SK-N-SH (cell line): ENCODE results near the gene KMT5C. TPM values are rescaled to one million over a fixed set of nuclear protein-coding genes. Genes with fewer than 3 reads are reported as not detected.

Source experiments
- CTCF ChIA-PET: fragments of 300-600, 350-600 bp; formaldehyde crosslinking; extraction: SDS; loops from one replicate; lab custom pipeline; 2021; lab: Yijun Ruan, JAX
- POLR2A ChIA-PET: fragments of 350-600 bp; sonication (Branson Sonifier 250); formaldehyde crosslinking; extraction: SDS; loops from one replicate; lab custom pipeline; 2020; ENCODE audit warnings: antibody characterized with exemption, inconsistent platforms; lab: Yijun Ruan, JAX
- DNase-seq: peaks from one replicate; pipeline ENCODE4 v3.0.0; 2012
- H2AFZ ChIP-seq: fragments of 200-600 bp; sonication (generic); 2 replicates; pipeline ENCODE4 v1.8.1; 2016; ENCODE audit warnings: antibody characterized with exemption, mild to moderate bottlenecking, low read depth
- H3F3A ChIP-seq: fragments of 200-600 bp; sonication (generic); replicated peaks from 2 replicates; pipeline ENCODE3; 2016; ENCODE audit warnings: antibody characterized with exemption, mild to moderate bottlenecking; ENCODE audit not compliant: insufficient read depth
- H3K27ac ChIP-seq, 2 experiments: fragments of 200-500 bp in 1 of 2; fragments of 200-600 bp in 1 of 2; sonication (Bioruptor generic) in 1 of 2; sonication (generic), shearing (Covaris generic) in 1 of 2; 2 replicates each; pipeline versions ENCODE4 v1.5.1 to v1.6.1; 2014 to 2016; ENCODE audit warnings: low read depth in 2 of 2, inconsistent platforms in 1 of 2, low read length in 1 of 2, mild to moderate bottlenecking in 1 of 2, mixed read lengths in 1 of 2
- H3K27me3 ChIP-seq: fragments of 200-600 bp; sonication (generic), shearing (Covaris generic); 2 replicates; pipeline ENCODE4 v1.6.1; 2016; ENCODE audit warnings: mixed run types; ENCODE audit not compliant: insufficient read depth
- H3K36me3 ChIP-seq, 2 experiments: fragments of 200-500 bp in 1 of 2; fragments of 200-600 bp in 1 of 2; sonication (Bioruptor generic) in 1 of 2; sonication (generic) in 1 of 2; replicated peaks in 1 of 2; 2 replicates each; pipeline versions ENCODE3 to v1.5.1; 2014 to 2016; ENCODE audit warnings: low read length in 1 of 2, mild to moderate bottlenecking in 1 of 2; ENCODE audit not compliant: insufficient read depth in 2 of 2, control insufficient read depth in 1 of 2
- H3K4me1 ChIP-seq, 2 experiments: fragments of 200-500 bp in 1 of 2; fragments of 200-600 bp in 1 of 2; sonication (Bioruptor generic) in 1 of 2; sonication (generic), shearing (Covaris generic) in 1 of 2; 2 replicates each; pipeline versions ENCODE4 v1.5.1 to v1.6.1; 2014 to 2016; ENCODE audit warnings: low read depth in 1 of 2, low read length in 1 of 2, mixed run types in 1 of 2; ENCODE audit not compliant: insufficient read depth in 2 of 2, control insufficient read depth in 1 of 2
- H3K4me2 ChIP-seq: fragments of 200-600 bp; sonication (generic), shearing (Covaris generic); 2 replicates; pipeline ENCODE4 v1.6.1; 2017; ENCODE audit warnings: mixed run types
- H3K4me3 ChIP-seq, 2 experiments: fragments of 200-500 bp in 1 of 2; fragments of 200-600 bp in 1 of 2; sonication (Bioruptor generic) in 1 of 2; sonication (generic), shearing (Covaris generic) in 1 of 2; 2 replicates each; pipeline versions ENCODE4 v1.5.1 to v1.8.1; 2014 to 2016; ENCODE audit warnings: low read depth in 2 of 2, inconsistent platforms in 1 of 2, low read length in 1 of 2, mild to moderate bottlenecking in 1 of 2, mixed read lengths in 1 of 2, moderate library complexity in 1 of 2
- H3K79me2 ChIP-seq: fragments of 200-600 bp; sonication (generic); 2 replicates; pipeline ENCODE4 v1.8.1; 2017; ENCODE audit warnings: mild to moderate bottlenecking; ENCODE audit not compliant: insufficient read depth
- H3K9ac ChIP-seq: fragments of 200-600 bp; sonication (generic); 2 replicates; pipeline ENCODE4 v1.6.1; 2017; ENCODE audit warnings: mixed run types
- H3K9me2 ChIP-seq: fragments of 200-600 bp; sonication (generic); 2 replicates; pipeline ENCODE4 v1.6.1; 2017; ENCODE audit warnings: mixed run types
- H3K9me3 ChIP-seq: fragments of 200-600 bp; sonication (generic); 2 replicates; pipeline ENCODE4 v1.6.1; 2017; ENCODE audit warnings: mixed run types, mild to moderate bottlenecking, moderate library complexity
- H4K20me1 ChIP-seq: fragments of 200-600 bp; sonication (generic); 2 replicates; pipeline ENCODE4 v1.6.1; 2017; ENCODE audit warnings: mild to moderate bottlenecking, mixed run types; ENCODE audit not compliant: insufficient read depth
- CTCF ChIP-seq: fragments of 200-600 bp; sonication (generic); IDR thresholded peaks from 2 replicates; pipeline ENCODE4 v1.6.1; 2017; ENCODE audit warnings: antibody characterized with exemption, mild to moderate bottlenecking, moderate library complexity
- EP300 ChIP-seq, 2 experiments: IDR thresholded peaks; 2 replicates each; pipeline versions ENCODE4 v1.4.0 to v1.6.1; 2012; ENCODE audit warnings: borderline replicate concordance in 1 of 2, low read depth in 1 of 2, low read length in 1 of 2
- FOSL2 ChIP-seq: IDR thresholded peaks from 2 replicates; pipeline ENCODE4 v1.4.0; 2012; ENCODE audit warnings: low read depth, mild to moderate bottlenecking, moderate library complexity, borderline replicate concordance
- NFIC ChIP-seq: IDR thresholded peaks from 2 replicates; pipeline ENCODE4 v1.4.0; 2012; ENCODE audit warnings: borderline replicate concordance
- PBX3 ChIP-seq: IDR thresholded peaks from 2 replicates; pipeline ENCODE4; 2012
- POLR2AphosphoS5 ChIP-seq: IDR thresholded peaks from 2 replicates; pipeline ENCODE4 v1.6.1; 2012; ENCODE audit warnings: low read depth, low read length
- RAD21 ChIP-seq: IDR thresholded peaks from 2 replicates; pipeline ENCODE4 v1.6.1; 2012; ENCODE audit warnings: mild to moderate bottlenecking, low read length
- REST ChIP-seq: IDR thresholded peaks from 2 replicates; pipeline ENCODE4 v1.6.1; 2012; ENCODE audit warnings: mild to moderate bottlenecking, low read depth, low read length, moderate library complexity
- SMC3 ChIP-seq: IDR thresholded peaks from 2 replicates; pipeline ENCODE4 v1.6.1; 2012; ENCODE audit warnings: low read depth, low read length, improper control_type of control experiment
- TCF12 ChIP-seq: IDR thresholded peaks from 2 replicates; pipeline ENCODE4 v1.4.0; 2012
- USF2 ChIP-seq: fragments of 150-350 bp; IDR thresholded peaks from 2 replicates; pipeline ENCODE4 v1.6.1; 2017; ENCODE audit warnings: antibody characterized with exemption, low read length, low read depth, borderline replicate concordance
- ZBTB33 ChIP-seq: IDR thresholded peaks from 2 replicates; pipeline ENCODE4 v1.4.0; 2012; ENCODE audit warnings: low read depth, borderline replicate concordance
- WGBS: methylation state at CpG from one replicate; pipeline ENCODE4 v1.1.6; 2017; ENCODE audit warnings: low lambda C conversion rate; 5-methylcytosine and 5-hydroxymethylcytosine counted together
- polyA plus RNA-seq, 3 experiments: library from polyadenylated mRNA; depleted of rRNA; stranded (reverse); fragments of >200 nt; gene quantifications; 2 replicates each; pipeline ENCODE4 v1.2.3, GENCODE V29; 2012

KMT5C gene
- polyA plus RNA-seq, 1 of the 3 experiments (the other 2 are of a cell fraction) = 14.0 TPM

GRCh38 chr19:55311397-55311796 is 28.3 kb upstream of the KMT5C start:
- no peaks in the 10 kb centered on the region for H3K79me2 ChIP-seq
- 84% methylated on average over 3 of the region's 9 CpGs for WGBS
- H3K27me3 ChIP-seq = no peaks in the 10 kb centered on the region
- CTCF ChIA-PET = interaction anchor here (0.9 to 7.7 kb wide), 2 partner anchors 9 to 22 kb away, joined by 3 to 46 read pairs; no protein-coding TSS in a partner anchor
- DNase-seq = no peak
- POLR2A ChIA-PET = no interaction called here
- H3K9me3 ChIP-seq = no peaks in the 10 kb centered on the region
- H3K4me2 ChIP-seq = no peak overlapping the region
- no peaks in the 10 kb centered on the region for H3F3A ChIP-seq
- no peaks in the 10 kb centered on the region for H4K20me1 ChIP-seq
- H3K9ac ChIP-seq = no peak overlapping the region
- no peaks in the 10 kb centered on the region for H3K4me1 ChIP-seq
- H3K9me2 ChIP-seq = no peaks in the 10 kb centered on the region
- peaks cover 14 to 25% of the 10 kb centered on the region in 2 experiments for H3K36me3 ChIP-seq
- H3K27ac ChIP-seq = no peak overlapping the region
- no peak for TF ChIP-seq POLR2AphosphoS5
- no peak for TF ChIP-seq ZBTB33
- no peak for TF ChIP-seq CTCF
- TF ChIP-seq SMC3 = no peak
- TF ChIP-seq REST = no peak
- no peak for TF ChIP-seq USF2
- TF ChIP-seq NFIC = no peak
- TF ChIP-seq FOSL2 = no peak
- no peak for TF ChIP-seq EP300 (IDR thresholded peaks at IDR 0.05; ENCODE audit: borderline replicate concordance in 1 of 2, low read depth in 1 of 2, low read length in 1 of 2)
- TF ChIP-seq PBX3 = no peak
- no peak for TF ChIP-seq RAD21
- no peak for TF ChIP-seq TCF12
- no peak overlapping the region for H2AFZ ChIP-seq
- H3K4me3 ChIP-seq = no peak overlapping the region
